ENCODE data around the gene PXDN. TPM values are rescaled to one million over a fixed set of nuclear protein-coding genes. Genes with fewer than 3 reads are reported as not detected.

PXDN gene
- total RNA-seq, 4 donors from 2014 or later = 7.0 to 9.5 (median 9.4) TPM

GRCh38 chr2:1745171-1746023 lies 1.1 kb upstream of the PXDN start:
- TF ChIP-seq EP300 (IDR thresholded peaks at IDR 0.05) (no peak), POLR2A (IDR thresholded peaks at IDR 0.05) (no peak), CTCF (IDR thresholded peaks at IDR 0.05) (no peak), POLR2AphosphoS5 (IDR thresholded peaks at IDR 0.05) (no peak)
- Histone ChIP-seq H3K27ac (no peak overlapping the region), H3K9me3 (no peaks in the 10 kb centered on the region), H3K4me1 (peaks cover 29% of the 10 kb centered on the region), H3K36me3 (no peaks in the 10 kb centered on the region), H3K27me3 (peaks cover 63% of the 10 kb centered on the region), H3K4me3 (peak overlapping the region; percentile 73)
- WGBS = 49% methylated on average over 18 of the region's 26 CpGs
- peak; percentile 50 to 51 for DNase-seq (ENCODE audit: low spot score in 2 of 2)

DNA sequence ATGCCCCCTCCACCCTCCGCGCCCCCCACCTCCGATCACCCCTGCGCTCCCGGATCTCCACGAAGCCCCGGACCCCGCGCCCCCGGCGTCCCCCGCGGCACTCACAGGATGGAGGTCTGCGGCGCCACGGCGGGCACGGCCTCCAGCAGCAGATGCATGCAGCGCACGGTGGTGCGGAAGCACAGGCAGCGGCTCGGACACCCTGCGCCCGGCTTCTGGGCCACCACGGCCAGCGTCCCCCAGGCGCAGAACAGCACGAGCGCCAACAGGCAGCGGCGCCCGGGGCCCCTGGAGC lies 217 bp downstream of the PXDN start:
- Histone ChIP-seq H3K9me3 (no peaks in the 10 kb centered on the region), H3K4me1 (peaks cover 39% of the 10 kb centered on the region), H3K27ac (peak overlapping the region; percentile 87), H3K36me3 (no peaks in the 10 kb centered on the region), H3K27me3 (peaks cover 61% of the 10 kb centered on the region), H3K4me3 (peak overlapping the region; percentile 73)
- DNase-seq (ENCODE audit: low spot score in 2 of 2) = peak in 1 of 2 donors; percentile 60
- TF ChIP-seq POLR2A (IDR thresholded peaks at IDR 0.05) = no peak
- no peak for TF ChIP-seq POLR2AphosphoS5 (IDR thresholded peaks at IDR 0.05)
- no peak for TF ChIP-seq EP300 (IDR thresholded peaks at IDR 0.05)
- TF ChIP-seq CTCF (IDR thresholded peaks at IDR 0.05) = no peak
- WGBS = no CpG with 5 or more reads among the region's 33 CpGs

DNA sequence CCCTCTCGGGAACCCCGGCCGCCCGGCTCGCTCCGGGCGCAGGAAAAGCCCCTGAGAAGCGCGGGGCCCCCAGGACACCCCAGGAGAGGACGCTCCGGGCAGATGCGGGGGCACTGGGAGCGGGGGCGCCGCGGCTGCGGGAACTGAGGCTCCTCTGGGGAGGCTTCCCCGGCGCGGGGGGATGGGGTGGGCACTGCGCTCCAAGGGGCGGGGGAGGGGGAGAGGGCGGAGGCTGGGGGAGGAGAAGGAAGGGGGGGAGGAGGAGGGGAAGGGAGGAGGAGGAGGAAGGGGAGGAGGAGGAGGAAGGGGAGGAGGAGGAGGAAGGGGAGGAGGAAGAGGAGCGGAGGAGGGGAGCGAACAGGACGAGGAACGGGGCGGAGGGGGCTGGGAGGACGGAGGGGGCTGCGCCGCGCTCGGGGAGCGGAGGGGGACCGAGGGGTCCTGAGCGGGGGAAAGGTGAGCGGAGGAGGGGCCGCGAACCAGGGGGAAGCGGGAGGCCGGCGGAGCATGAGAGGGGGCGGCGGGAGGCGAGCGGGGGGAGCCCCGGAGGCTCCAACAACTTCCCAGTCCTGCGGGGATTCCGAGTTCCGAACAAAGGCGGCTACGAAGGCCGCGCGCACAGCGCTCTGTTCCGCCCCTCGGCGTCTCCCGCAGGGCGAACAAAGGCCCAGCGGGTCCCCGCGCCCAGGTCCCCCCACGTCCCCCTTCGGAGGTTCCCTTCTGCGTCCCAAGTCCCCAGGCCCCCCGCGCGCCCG lies 742 bp downstream of the PXDN start:
- Histone ChIP-seq H3K27me3 (peaks cover 56% of the 10 kb centered on the region), H3K4me3 (peak overlapping the region; percentile 73), H3K9me3 (no peaks in the 10 kb centered on the region), H3K4me1 (peaks cover 42% of the 10 kb centered on the region), H3K36me3 (no peaks in the 10 kb centered on the region), H3K27ac (peak overlapping the region; percentile 87)
- WGBS = 0% methylated on average over 15 of the region's 71 CpGs
- peak; percentile 68 to 76 for DNase-seq (ENCODE audit: low spot score in 2 of 2)
- TF ChIP-seq POLR2AphosphoS5 (IDR thresholded peaks at IDR 0.05) = no peak
- no peak for TF ChIP-seq CTCF (IDR thresholded peaks at IDR 0.05)
- TF ChIP-seq EP300 (IDR thresholded peaks at IDR 0.05) = no peak
- TF ChIP-seq POLR2A (IDR thresholded peaks at IDR 0.05) = no peak

DNA sequence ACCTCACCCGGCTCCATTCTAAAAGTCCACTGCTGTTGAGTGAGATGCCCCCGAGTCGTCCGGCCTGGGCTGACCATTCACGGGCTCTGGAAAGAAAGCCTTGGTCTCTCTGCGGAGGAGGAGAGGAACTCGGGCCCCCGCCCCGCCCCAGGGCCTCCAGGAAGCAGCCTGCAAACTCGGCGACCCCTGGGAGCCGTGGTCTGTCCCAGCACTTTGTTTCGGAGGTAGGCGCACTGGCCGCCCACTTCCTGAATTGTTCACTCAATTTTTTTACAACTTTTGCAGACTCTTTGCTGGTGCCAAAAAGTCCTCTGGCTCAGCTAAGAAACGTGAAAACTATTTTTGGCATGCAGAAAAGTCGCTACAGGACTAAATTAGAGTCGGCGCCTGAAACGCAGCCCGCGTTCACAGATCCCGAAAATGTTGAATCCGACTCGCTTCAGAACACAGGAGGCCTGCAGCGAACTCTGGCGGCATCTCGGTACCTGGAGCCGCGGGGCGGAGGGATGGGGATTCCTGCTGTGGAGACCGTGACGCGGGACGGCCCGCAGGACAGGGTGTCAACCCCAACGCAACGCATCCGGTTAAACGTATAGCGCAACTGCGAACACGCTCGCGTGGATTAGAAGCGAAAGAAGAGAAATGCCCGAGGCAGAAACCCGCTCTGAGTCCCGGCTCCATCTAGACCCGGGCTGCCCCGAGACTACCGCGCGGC lies 1.5 kb downstream of the PXDN start:
- Histone ChIP-seq H3K27ac (peak overlapping the region; percentile 87), H3K4me3 (peak overlapping the region; percentile 73), H3K36me3 (no peaks in the 10 kb centered on the region), H3K27me3 (peaks cover 49% of the 10 kb centered on the region), H3K4me1 (peaks cover 42% of the 10 kb centered on the region), H3K9me3 (no peaks in the 10 kb centered on the region)
- WGBS = 4% methylated on average over 36 of the region's 54 CpGs
- DNase-seq (ENCODE audit: low spot score in 2 of 2) = peak; percentile 83 to 87
- TF ChIP-seq CTCF (IDR thresholded peaks at IDR 0.05) = peak in 1 of 2 donors; percentile 23
- no peak for TF ChIP-seq POLR2A (IDR thresholded peaks at IDR 0.05)
- TF ChIP-seq EP300 (IDR thresholded peaks at IDR 0.05) = no peak
- peak in 1 of 3 donors; percentile 37 for TF ChIP-seq POLR2AphosphoS5 (IDR thresholded peaks at IDR 0.05)

Measured in suprapubic skin (tissue), 4 donors.